22Rv1 (cell line): ENCODE data around the gene APBB3.

Source experiments
- ZFX ChIP-seq: fragments of 450-650 bp; IDR thresholded peaks from 2 replicates; pipeline ENCODE4 v1.6.1; 2017; ENCODE audit warnings: antibody characterized with exemption, borderline replicate concordance
- TF ChIP-seq, protein P1 (sequence below): fragments of 450-650 bp; IDR thresholded peaks from 2 replicates; pipeline ENCODE4 v1.5.1; 2017; ENCODE audit warnings: mild to moderate bottlenecking

DNA sequence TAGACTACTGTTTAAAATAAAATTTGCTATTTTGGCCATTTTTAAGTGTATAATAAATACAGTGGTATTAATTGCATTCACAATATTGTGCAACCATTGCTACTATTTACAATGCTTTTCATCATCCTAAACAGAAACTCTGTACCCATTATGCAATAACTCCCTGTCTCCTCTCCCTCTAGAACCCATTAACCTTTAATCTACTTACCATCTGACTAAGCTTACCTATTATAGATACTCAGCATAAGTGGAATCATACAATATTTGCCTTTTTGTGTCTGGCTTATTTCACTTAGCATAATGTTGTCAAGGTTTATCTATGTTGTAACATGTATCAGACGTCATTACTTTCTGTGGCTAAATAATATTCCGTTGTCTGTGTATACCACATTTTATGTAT, 42.6 kb upstream of the APBB3 start:
- TF ChIP-seq, protein P1, sequence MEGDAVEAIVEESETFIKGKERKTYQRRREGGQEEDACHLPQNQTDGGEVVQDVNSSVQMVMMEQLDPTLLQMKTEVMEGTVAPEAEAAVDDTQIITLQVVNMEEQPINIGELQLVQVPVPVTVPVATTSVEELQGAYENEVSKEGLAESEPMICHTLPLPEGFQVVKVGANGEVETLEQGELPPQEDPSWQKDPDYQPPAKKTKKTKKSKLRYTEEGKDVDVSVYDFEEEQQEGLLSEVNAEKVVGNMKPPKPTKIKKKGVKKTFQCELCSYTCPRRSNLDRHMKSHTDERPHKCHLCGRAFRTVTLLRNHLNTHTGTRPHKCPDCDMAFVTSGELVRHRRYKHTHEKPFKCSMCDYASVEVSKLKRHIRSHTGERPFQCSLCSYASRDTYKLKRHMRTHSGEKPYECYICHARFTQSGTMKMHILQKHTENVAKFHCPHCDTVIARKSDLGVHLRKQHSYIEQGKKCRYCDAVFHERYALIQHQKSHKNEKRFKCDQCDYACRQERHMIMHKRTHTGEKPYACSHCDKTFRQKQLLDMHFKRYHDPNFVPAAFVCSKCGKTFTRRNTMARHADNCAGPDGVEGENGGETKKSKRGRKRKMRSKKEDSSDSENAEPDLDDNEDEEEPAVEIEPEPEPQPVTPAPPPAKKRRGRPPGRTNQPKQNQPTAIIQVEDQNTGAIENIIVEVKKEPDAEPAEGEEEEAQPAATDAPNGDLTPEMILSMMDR, result no peak
- TF ChIP-seq ZFX, result no peak
